Thyroid gland (tissue), 4 donors: ENCODE data around the gene DDB1.

Source experiments
- POLR2A ChIP-seq, 2 donors: fragments of 450-650 bp; IDR thresholded peaks; one replicate each; pipeline ENCODE4 v1.6.1; 2017; ENCODE audit warnings: antibody characterized with exemption in 2 of 2, mild to moderate bottlenecking in 2 of 2, moderate library complexity in 1 of 2
- TF ChIP-seq, protein P1 (sequence below), 6 experiments: fragments of 200-600 bp in 3 of 6; fragments of 450-650 bp in 3 of 6; sonication (generic) in 3 of 6; IDR thresholded peaks; one replicate each; pipeline ENCODE4 v1.5.1; 2016 to 2019; ENCODE audit warnings: antibody characterized with exemption in 6 of 6, mild to moderate bottlenecking in 2 of 6, inconsistent platforms in 1 of 6, moderate library complexity in 1 of 6

DNA sequence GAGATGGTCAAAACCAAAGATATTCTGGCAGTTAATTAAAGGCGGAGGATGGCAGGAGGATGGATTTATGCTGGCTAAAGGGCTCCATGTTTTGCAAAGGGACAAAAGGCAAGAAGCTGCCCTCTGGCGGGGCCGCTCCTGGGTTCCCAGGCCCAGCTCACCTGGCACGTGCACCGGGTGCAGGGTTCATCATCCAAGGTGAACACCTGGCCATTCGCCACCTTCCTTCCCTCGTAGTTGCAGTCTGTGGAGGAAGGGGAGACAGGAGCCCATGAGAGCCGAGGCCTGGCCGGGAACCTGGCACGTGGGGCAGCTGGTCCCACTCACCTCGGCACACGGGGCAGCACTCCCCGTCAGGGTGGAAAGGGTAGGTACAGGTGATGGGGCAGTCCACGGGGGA is 68.1 kb downstream of the DDB1 start:
- TF ChIP-seq POLR2A (IDR thresholded peaks at IDR 0.05): no peak
- TF ChIP-seq, protein P1, sequence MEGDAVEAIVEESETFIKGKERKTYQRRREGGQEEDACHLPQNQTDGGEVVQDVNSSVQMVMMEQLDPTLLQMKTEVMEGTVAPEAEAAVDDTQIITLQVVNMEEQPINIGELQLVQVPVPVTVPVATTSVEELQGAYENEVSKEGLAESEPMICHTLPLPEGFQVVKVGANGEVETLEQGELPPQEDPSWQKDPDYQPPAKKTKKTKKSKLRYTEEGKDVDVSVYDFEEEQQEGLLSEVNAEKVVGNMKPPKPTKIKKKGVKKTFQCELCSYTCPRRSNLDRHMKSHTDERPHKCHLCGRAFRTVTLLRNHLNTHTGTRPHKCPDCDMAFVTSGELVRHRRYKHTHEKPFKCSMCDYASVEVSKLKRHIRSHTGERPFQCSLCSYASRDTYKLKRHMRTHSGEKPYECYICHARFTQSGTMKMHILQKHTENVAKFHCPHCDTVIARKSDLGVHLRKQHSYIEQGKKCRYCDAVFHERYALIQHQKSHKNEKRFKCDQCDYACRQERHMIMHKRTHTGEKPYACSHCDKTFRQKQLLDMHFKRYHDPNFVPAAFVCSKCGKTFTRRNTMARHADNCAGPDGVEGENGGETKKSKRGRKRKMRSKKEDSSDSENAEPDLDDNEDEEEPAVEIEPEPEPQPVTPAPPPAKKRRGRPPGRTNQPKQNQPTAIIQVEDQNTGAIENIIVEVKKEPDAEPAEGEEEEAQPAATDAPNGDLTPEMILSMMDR (IDR thresholded peaks at IDR 0.05): no peak
